ENCODE data around the gene CD151.

CD151 gene

GRCh38 chr11:796565-797295 is 36.0 kb upstream of the CD151 start:
- no peak for DNase-seq

GRCh38 chr11:797296-798092 is 35.3 kb upstream of the CD151 start:
- DNase-seq = peak in 49 of 56 donors; percentile 35 to 86 (median 71)

GRCh38 chr11:798093-798713 is 34.5 kb upstream of the CD151 start, which contains the start of gene SLC25A22:
SLC25A22 (minus strand) TSS chr11:798281; CDS start chr11:795006, 3,275 bp downstream.
- peak in 44 of 56 donors; percentile 29 to 86 (median 71) for DNase-seq

DNA sequence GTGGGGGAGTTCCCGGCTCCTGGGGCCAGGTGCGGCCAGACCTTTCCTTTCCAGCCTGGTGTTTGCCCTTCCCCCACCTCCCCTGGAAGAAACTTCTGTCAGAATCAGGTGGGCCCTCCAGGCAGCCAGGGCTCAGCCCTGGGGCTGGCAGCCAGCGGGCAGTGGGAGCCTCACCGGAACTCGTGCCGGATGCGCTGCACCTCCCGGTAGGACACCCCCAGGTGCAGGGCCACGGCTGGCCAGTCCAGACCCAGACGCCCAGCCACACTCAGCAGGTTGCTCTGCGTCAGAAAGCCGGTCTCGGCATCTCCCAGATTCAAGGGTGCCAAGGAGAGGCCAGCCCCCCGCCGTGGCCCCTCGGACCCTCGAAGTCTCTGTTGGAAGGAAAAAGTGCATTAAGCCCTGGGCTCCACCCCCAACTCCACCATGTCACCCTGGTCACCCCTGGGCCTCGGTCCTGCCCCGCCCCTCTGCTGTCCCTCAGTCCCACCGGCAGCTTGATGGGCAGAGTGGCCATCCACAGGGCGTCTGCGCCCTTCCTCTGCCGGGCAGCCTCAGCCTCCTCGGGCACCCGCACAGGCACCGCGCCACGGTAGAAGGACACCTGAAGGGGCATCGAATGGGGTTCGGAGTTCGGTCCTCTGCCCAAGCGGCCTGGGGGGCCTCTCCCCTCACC is 33.0 kb upstream of the CD151 start:
- no peak for DNase-seq

GRCh38 chr11:800473-800872 is 32.3 kb upstream of the CD151 start:
- DNase-seq = no peak

- DNase-seq = no peak
These were observed 31.5 kb upstream of the CD151 start for GRCh38 chr11:801097-801780.

DNA sequence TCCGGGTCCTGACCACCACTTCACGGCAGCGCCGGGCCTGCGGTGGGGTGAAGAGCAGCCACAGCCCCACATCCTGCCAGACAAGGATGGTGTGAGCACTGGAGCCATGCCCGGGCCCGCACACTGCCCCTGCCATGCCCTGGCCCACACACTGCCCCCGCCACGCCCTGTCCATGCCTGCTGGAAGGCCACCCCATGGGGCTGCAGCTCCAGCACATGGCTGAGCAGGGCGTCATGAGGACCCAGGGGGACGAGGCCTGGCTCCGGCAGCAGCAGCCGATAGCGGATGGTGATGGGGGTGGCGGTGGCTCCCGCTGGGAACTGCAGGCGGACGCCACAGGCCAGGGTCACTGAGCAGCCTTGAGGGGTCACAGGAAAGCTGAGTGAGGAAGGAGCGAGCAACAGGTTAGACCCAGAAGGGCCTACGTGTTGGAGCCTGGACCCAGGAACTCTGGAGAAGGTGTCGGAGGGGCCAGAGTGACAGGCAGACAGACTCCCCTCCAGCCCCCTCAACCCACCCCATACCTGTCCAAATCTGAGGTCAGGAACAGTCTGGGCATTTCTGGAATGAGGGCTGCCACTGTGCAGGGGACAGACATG is 30.6 kb upstream of the CD151 start:
- no peak for DNase-seq

GRCh38 chr11:802693-803466 is 29.9 kb upstream of the CD151 start:
- no peak for DNase-seq

- DNase-seq = no peak
These were observed 29.3 kb upstream of the CD151 start for GRCh38 chr11:803467-803742.

DNA sequence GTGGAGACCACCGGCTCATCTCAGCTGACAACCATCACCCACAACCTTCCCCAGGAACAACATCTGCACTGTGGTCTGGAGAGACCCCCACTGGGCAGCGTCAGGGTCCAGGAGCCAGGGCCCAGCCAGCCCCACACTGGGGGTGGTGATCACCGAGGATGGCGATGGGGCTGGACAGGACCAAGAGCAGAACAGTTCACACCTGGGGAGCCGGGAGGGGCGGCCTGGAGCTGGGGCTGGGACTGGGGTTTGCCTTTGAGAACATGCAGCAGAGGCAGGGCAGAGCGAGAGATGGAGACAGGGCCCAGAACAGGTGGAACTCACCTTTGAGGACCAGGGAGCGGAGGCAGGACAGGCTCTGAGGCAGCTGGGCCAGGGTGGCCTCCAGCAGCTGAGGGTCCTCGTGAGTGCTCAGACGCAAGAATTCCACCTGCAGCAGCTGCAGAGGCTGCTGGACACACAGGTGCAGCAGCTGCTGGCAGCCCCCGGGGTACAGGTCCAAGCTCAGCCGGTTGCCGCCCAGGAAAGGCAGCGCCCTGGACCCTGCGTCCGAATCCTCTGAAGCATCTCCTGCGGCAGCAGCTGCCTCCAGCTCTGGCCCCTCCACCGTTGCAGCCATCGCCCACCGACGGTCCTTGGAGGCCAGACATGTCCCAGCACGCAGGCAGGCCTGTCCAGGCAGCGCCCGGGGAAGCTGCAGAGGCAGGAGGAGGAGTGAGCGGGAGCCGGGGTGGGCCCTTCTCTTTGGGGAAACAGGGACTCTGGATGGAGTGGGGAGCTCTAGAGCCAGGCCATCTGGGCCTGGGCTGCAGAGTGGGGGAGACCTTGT is 28.8 kb upstream of the CD151 start:
- DNase-seq = no peak

- DNase-seq = no peak
These were observed 28.2 kb upstream of the CD151 start for GRCh38 chr11:804599-804964.

DNA sequence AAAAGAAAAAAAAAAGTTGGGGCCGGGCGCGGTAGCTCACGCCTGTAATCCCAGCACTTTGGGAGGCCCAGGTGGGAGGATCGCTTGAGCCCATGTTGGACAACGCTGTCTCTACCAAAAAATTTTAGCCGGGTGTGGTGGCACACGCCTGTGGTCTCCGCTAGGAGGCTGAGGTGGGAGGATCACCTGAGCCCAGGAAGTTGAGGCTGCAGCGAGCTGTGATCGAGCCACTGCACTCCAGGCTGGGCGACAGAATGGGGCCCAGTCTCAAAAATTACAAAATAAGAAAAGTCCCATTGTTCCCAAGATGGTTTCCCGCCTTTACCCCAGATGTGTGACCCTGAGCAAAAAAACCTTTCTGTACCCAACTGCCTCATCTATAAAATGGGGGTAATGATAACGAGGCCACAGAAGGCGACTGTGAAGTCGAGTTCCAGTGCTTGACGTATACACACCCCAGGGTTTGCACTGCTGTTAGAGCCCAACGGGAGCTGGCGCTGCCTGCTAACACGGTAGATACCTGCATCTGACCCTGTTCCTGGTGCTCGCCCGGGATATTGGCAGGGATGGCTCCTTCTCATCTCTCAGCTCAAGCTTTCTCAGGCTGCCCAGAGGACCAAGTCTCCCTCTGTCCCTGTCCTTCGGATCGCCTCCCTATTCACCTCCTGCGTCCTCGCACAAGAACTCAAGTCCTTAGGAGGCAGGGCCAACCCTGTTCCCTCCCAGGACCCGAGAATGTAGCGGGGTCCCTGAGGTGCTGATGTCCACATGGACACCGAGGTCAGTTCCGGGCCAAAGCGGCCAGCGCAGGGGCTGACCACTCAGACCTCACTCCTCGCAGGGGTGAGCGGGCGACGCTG is 24.1 kb upstream of the CD151 start:
- DNase-seq = peak in 1 of 56 donors; percentile 81

- peak; percentile 83 to 100 (median 97) for DNase-seq
These were observed 23.3 kb upstream of the CD151 start, which contains the start of gene RPLP2 for GRCh38 chr11:809287-810039. RPLP2 (plus strand) TSS chr11:809967; CDS start chr11:810235, 268 bp downstream.

- DNase-seq = no peak
These were observed 22.6 kb upstream of the CD151 start for GRCh38 chr11:810040-810567.

DNA sequence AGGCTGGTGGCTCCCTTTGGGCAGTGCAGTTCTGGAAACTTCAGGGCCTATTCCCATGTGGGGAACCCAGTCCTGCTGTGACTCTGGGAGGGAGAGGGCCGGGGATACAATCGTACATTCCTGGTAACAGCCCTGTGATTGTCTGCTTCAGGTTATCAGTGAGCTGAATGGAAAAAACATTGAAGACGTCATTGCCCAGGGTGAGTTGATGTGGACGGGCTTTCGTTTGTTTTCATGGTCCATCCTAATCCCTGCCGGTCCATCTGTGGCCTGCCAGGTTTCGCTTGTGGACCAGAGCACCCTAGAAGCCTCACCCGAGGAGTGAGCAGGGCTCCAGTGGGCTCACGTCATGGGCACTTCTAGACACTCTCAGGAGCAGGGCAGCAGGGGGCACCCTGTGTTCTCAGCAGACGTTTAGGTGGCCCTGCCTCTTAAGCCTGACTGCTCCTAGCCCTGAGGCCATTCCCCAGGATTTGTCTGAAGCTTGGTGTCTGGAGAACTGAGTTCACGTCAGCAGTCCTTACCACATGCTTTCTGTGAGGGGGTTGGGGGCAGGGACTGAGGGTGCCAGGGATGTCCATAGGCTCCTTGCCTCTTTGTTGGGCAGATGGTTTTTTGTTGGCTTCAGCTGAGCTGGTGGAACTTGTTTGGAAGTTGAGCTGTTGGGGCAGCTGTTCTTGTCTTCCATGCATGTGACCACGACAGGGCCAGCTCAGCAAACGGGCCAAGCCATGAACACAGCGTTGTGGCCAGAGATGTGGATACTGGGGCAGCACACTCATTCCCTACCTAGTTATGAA is 21.1 kb upstream of the CD151 start:
- no peak for DNase-seq

DNA sequence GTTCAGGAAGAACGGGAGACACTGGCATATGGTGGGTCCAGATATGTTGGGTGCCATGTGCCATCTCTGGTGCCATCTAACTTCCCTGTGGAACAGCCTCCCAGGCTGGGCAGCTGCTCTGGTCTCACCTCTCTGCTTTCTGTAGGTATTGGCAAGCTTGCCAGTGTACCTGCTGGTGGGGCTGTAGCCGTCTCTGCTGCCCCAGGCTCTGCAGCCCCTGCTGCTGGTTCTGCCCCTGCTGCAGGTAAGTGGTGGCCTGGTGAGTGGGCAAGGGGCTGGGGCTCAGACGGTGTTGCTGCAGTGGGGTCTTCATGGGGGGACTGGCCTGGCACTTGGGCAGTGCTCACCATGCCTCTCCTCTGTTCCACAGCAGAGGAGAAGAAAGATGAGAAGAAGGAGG is 20.4 kb upstream of the CD151 start:
- no peak for DNase-seq

Data from nucleus accumbens (tissue), 56 donors.